Esophagus (tissue), 2 donors: ENCODE measurements around the gene SNX22. TPM values are rescaled to one million over a fixed set of nuclear protein-coding genes. Genes with fewer than 3 reads are reported as not detected.

Experiments
- H3K27ac ChIP-seq, 2 donors: one replicate each; pipeline ENCODE4 v1.5.1; 2013; ENCODE audit warnings: low read depth in 2 of 2, mild to moderate bottlenecking in 2 of 2, inconsistent platforms in 1 of 2, low read length in 1 of 2, moderate library complexity in 1 of 2
- H3K27me3 ChIP-seq, 2 donors: one replicate each; pipeline ENCODE4 v1.6.1; 2013; ENCODE audit warnings: low read length in 2 of 2, control low read depth in 1 of 2, mild to moderate bottlenecking in 1 of 2; ENCODE audit not compliant: insufficient read depth in 2 of 2, control insufficient read depth in 1 of 2
- H3K36me3 ChIP-seq, 2 donors: one replicate each; pipeline ENCODE4 v1.6.1; 2013; ENCODE audit warnings: low read length in 1 of 2; ENCODE audit not compliant: control insufficient read depth in 2 of 2, insufficient read depth in 2 of 2
- H3K4me1 ChIP-seq, 2 donors: one replicate each; pipeline ENCODE4 v1.6.1; 2013; ENCODE audit warnings: low read length in 1 of 2; ENCODE audit not compliant: control insufficient read depth in 2 of 2, insufficient read depth in 2 of 2
- H3K4me3 ChIP-seq, 2 donors: one replicate each; pipeline ENCODE4 v1.5.1; 2013; ENCODE audit warnings: low read length in 2 of 2, mild to moderate bottlenecking in 2 of 2, low read depth in 1 of 2, moderate library complexity in 1 of 2
- H3K9me3 ChIP-seq, 2 donors: one replicate each; pipeline ENCODE4 v1.6.1; 2013; ENCODE audit warnings: mild to moderate bottlenecking in 2 of 2, low read depth in 1 of 2, low read length in 1 of 2, moderate library complexity in 1 of 2; ENCODE audit not compliant: control insufficient read depth in 2 of 2, insufficient read depth in 1 of 2
- whole genome bisulfite sequencing, 2 donors: extraction: QIAGEN DNeasy Blood & Tissue Kit; methylation state at CpG; one replicate each; pipeline ENCODE4 v1.1.7; 2013; 5-methylcytosine and 5-hydroxymethylcytosine counted together
- polyA plus RNA-seq, 2 donors: library from polyadenylated mRNA; stranded (reverse); fragments of 200-250 nt; gene quantifications; one replicate each; pipeline ENCODE4 v1.2.3, GENCODE V29; 2013
- donor health status: healthy with polysubstance abuse.
- donor health status: Bipolar disorder and iron deficiency.

The SNX22 gene
- polyA plus RNA-seq, 2 donors = 0.72 to 1.1 TPM

GRCh38 chr15:64191971-64192830 is 40.7 kb downstream of the SNX22 start:
- 94 to 96% methylated on average over 5 of the region's 5 CpGs for WGBS, 2 donors
- Histone ChIP-seq H3K4me1 (peaks cover 0 to 2% of the 10 kb centered on the region in 2 donors), H3K9me3 (no peaks in the 10 kb centered on the region)

GRCh38 chr15:64193971-64194370 is 42.4 kb downstream of the SNX22 start:
- Histone ChIP-seq H3K9me3 (no peaks in the 10 kb centered on the region), H3K4me1 (no peaks in the 10 kb centered on the region), H3K36me3 (peaks cover 0 to 2% of the 10 kb centered on the region in 2 donors), H3K27me3 (no peaks in the 10 kb centered on the region), H3K27ac (no peak overlapping the region), H3K4me3 (no peak overlapping the region)
- WGBS, 2 donors = 92 to 93% methylated on average over 6 of the region's 6 CpGs

More at GRCh38 chr15:64191971-64192830, 40.7 kb downstream of the SNX22 start:
- no peak overlapping the region for H3K4me3 ChIP-seq
- H3K36me3 ChIP-seq = peaks cover 0 to 4% of the 10 kb centered on the region in 2 donors
- H3K27me3 ChIP-seq = no peaks in the 10 kb centered on the region
- H3K27ac ChIP-seq = no peak overlapping the region

GRCh38 chr15:64197425-64197824 is 45.9 kb downstream of the SNX22 start:
- Histone ChIP-seq H3K36me3 (peaks cover 0 to 6% of the 10 kb centered on the region in 2 donors), H3K27ac (no peak overlapping the region), H3K4me3 (no peak overlapping the region), H3K27me3 (no peaks in the 10 kb centered on the region), H3K9me3 (no peaks in the 10 kb centered on the region), H3K4me1 (no peaks in the 10 kb centered on the region)
- 72 to 82% methylated on average over 1 of the region's 1 CpG for WGBS, 2 donors

GRCh38 chr15:64205202-64205601 is 53.7 kb downstream of the SNX22 start:
- H3K9me3 ChIP-seq = no peaks in the 10 kb centered on the region

More at GRCh38 chr15:64205202-64205601, 53.7 kb downstream of the SNX22 start:
- Histone ChIP-seq H3K27me3 (no peaks in the 10 kb centered on the region), H3K4me1 (no peaks in the 10 kb centered on the region), H3K36me3 (peaks cover 0 to 11% of the 10 kb centered on the region in 2 donors), H3K27ac (no peak overlapping the region), H3K4me3 (no peak overlapping the region)

Other genes starting within 250 kb of the SNX22 start
- 1 to 10 TPM; 1.9 to 8.9 TPM for gene DAPK2, start 105.2 kb upstream of the SNX22 start, polyA plus RNA-seq
- 10 to 100 TPM; 39.0 to 65.7 TPM for gene CIAO2A, start 57.9 kb upstream of the SNX22 start, polyA plus RNA-seq
- gene SNX1, start 55.7 kb upstream of the SNX22 start, polyA plus RNA-seq = 10 to 100 TPM; 43.6 to 58.9 TPM
- gene PPIB, start 11.3 kb downstream of the SNX22 start, polyA plus RNA-seq = 100 to 1,000 TPM; 392 to 441 TPM
- 1 to 10 TPM; 3.8 to 4.6 TPM for gene CSNK1G1, start 204.4 kb downstream of the SNX22 start, polyA plus RNA-seq
- gene PCLAF, start 229.7 kb downstream of the SNX22 start, polyA plus RNA-seq = 10 to 100 TPM; 50.6 to 54.4 TPM
- gene TRIP4, start 236.1 kb downstream of the SNX22 start, polyA plus RNA-seq = 10 to 100 TPM; 14.7 to 19.2 TPM